ENCODE measurements around the gene FHAD1.
"Not testable (repeated sequence)": the region's sequence is repeated elsewhere in the genome, so short reads cannot be mapped to it uniquely, and the experiment has no call there.

The FHAD1 gene

DNA sequence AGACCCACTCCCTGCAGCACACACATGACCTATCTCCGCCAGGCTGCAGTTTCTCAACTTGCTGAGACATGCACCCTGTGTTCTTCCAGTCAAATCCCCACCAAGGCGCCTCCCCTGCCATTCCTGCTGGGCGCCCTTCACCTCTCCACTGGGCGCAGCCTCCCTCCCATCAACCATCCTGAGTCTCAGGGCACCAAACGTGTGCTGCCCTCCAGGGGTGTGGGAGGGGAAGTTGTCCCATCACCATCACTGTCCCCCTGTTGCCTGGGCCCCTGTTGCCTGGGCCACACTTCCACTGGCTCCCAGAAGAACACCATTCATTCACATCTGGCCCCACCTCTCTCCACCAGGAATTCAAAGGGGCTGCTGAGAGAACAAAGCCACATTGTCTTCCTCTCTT lies 117.7 kb downstream of the FHAD1 start:
- TF ChIP-seq, protein P1, sequence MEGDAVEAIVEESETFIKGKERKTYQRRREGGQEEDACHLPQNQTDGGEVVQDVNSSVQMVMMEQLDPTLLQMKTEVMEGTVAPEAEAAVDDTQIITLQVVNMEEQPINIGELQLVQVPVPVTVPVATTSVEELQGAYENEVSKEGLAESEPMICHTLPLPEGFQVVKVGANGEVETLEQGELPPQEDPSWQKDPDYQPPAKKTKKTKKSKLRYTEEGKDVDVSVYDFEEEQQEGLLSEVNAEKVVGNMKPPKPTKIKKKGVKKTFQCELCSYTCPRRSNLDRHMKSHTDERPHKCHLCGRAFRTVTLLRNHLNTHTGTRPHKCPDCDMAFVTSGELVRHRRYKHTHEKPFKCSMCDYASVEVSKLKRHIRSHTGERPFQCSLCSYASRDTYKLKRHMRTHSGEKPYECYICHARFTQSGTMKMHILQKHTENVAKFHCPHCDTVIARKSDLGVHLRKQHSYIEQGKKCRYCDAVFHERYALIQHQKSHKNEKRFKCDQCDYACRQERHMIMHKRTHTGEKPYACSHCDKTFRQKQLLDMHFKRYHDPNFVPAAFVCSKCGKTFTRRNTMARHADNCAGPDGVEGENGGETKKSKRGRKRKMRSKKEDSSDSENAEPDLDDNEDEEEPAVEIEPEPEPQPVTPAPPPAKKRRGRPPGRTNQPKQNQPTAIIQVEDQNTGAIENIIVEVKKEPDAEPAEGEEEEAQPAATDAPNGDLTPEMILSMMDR (IDR thresholded peaks at IDR 0.05; ENCODE audit: low read depth, low read length, missing control alignments): no peak
- in situ Hi-C loops (cut with HindIII; ENCODE audit: low sequenced_read_pairs): no loop called here
- DNase-seq (ENCODE audit: low read depth): no peak
- no peak overlapping the region for H3K4me3 ChIP-seq (ENCODE audit: low read depth, low read length)

DNA sequence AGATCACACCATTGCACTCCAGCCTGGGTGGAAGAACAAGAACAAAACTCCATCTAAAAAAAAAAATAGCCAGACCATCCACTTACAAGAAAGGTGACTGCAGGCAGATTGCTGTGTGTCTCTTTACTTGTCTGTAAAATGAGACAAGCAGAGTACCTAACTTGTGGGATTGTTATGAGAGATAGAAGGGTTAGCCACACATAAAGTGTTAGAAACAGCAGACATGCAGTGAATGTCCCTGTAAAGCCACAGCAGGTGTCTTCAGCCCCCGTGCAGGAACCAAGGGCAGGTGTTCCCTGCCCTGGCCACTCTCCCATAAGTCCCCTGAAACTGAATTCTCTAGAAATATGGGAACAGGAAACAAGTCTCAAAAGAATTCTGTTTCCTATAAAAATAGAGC lies 121.9 kb downstream of the FHAD1 start:
- in situ Hi-C loops (cut with HindIII; ENCODE audit: low sequenced_read_pairs): no loop called here
- TF ChIP-seq, protein P1 (IDR thresholded peaks at IDR 0.05; ENCODE audit: low read depth, low read length, missing control alignments): no peak

DNA sequence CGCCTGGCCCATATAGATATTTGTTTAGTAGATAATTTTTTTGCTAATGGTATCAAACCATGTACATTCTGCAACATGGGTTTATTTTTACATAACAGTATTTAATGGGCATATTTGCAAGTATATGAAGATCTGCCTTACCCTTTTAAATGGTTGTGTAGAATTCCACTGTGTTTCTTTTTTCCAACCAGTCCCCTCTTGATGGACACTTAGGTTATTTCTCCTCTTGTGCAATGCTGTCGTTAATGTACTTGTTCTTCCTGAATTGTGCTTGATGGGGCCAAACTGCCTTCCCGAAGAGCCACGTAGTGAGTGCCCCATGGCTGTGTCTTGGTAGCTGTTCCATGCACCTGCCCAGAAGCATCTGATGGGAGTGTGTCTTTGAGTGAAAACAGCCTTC lies 123.2 kb downstream of the FHAD1 start:
- in situ Hi-C loops (cut with HindIII; ENCODE audit: low sequenced_read_pairs): no loop called here
- no peak for DNase-seq (ENCODE audit: low read depth)
- H3K4me3 ChIP-seq (ENCODE audit: low read depth, low read length): no peak overlapping the region
- TF ChIP-seq, protein P1 (IDR thresholded peaks at IDR 0.05; ENCODE audit: low read depth, low read length, missing control alignments): no peak

More for the DNA sequence above, 121.9 kb downstream of the FHAD1 start:
- no peak for DNase-seq (ENCODE audit: low read depth)
- no peak overlapping the region for H3K4me3 ChIP-seq (ENCODE audit: low read depth, low read length)

DNA sequence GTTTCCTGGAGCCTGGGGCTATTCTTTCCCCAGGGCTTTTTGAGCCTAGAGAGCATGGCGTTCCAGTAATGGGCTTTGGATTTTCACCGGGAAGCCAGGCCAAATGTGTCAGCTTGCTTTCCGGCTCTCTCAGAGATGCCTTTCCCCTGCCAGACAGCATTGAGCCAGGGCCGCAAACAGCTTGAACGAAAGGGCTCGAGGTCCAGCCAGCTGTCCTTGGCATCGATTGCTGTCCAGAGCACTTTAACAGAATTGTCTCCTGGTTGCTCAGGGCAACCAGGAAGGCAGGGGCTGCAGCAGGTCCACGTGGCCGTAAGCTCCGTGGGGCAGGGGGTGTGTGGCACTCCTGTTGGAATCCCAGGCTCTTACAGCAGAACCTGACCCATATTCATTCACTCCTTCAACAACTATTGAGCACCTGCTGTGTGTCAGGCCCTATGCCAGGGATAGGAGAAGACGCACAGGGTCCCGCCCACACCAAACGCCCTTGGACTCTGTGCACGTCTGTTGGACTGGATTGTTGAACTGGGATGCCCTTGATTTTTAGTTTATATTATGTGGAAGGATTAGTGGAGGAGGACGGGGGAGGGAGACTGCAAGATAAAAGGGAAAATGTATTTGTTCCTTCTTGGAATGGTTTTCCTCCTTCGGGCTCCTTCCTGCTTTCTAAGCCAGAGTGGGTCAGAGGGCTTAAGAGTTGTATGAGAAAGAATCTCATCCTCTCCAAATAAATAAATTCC lies 123.9 kb downstream of the FHAD1 start:
- TF ChIP-seq, protein P1 (IDR thresholded peaks at IDR 0.05; ENCODE audit: low read depth, low read length, missing control alignments): no peak
- H3K4me3 ChIP-seq (ENCODE audit: low read depth, low read length): no peak overlapping the region
- in situ Hi-C loops (cut with HindIII; ENCODE audit: low sequenced_read_pairs): no loop called here
- DNase-seq (ENCODE audit: low read depth): no peak

DNA sequence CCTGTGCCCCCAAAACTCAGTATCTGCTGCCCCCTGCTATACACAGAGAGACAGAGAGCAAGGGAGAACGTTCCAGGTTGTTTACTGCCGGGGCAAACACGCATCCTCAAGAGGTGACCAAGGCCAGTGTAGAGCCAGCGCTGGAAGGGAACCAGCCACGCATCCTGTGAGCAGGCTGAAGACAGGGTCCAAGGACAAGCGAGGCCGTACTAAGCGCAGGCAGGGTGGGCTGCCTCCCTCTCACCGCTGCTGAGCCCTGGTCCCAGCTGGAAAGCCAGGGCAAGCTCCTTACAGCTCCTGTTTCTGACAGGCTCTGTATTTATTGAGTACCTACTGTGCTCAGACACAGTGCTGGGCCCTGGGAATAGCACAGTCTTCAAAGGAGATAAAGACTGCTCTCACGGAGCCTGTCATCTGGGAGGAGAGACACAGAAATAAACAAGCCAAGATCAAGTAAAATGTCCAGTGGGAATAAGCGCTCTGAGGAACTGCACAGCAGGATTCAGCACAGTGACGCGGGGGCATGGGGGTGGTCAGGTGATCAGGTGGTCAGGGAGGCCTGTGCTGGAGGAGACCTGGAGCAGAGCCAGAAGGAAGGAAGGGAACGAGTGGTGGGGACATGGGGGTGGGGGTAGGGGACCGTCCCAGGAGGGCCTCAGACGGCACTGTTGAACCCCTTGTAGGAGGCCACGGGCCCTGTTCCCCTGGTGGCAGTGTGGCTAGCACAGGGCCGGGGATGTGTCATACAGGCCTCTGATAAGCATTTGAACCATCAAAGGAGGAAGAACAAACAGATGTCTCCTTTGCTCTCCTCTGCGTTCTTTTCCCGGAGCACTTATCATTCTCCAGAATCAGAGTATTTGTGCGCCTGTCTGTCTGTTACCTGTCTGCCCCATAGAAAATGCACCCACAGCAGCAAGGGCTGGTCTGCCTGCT lies 124.9 kb downstream of the FHAD1 start:
- TF ChIP-seq, protein P1 (IDR thresholded peaks at IDR 0.05; ENCODE audit: low read depth, low read length, missing control alignments): no peak
- DNase-seq (ENCODE audit: low read depth): no peak
- H3K4me3 ChIP-seq (ENCODE audit: low read depth, low read length): no peak overlapping the region
- in situ Hi-C loops (cut with HindIII; ENCODE audit: low sequenced_read_pairs): no loop called here

DNA sequence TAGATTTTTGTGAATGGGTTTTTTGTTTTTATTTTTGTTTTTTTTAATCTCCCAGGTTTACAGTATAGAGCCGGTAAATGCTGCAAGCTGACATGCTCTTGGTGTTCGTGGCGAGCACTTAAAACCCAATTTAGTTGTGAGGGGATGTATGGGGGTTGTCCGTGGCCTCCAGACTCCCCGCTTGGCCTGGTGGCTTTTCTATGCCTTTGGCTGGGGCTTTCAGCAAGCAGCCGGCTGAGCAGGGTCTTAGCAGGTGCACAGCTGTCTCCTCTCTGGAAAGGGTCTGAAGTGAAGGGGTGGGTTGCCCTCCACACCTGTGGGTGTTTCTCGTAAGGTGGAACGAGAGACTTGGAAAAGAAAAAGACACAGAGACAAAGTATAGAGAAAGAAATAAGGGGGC lies 131.7 kb downstream of the FHAD1 start:
- in situ Hi-C loops (cut with HindIII; ENCODE audit: low sequenced_read_pairs): no loop called here
- DNase-seq (ENCODE audit: low read depth): no peak
- TF ChIP-seq, protein P1 (IDR thresholded peaks at IDR 0.05; ENCODE audit: low read depth, low read length, missing control alignments): no peak
- no peak overlapping the region for H3K4me3 ChIP-seq (ENCODE audit: low read depth, low read length)

DNA sequence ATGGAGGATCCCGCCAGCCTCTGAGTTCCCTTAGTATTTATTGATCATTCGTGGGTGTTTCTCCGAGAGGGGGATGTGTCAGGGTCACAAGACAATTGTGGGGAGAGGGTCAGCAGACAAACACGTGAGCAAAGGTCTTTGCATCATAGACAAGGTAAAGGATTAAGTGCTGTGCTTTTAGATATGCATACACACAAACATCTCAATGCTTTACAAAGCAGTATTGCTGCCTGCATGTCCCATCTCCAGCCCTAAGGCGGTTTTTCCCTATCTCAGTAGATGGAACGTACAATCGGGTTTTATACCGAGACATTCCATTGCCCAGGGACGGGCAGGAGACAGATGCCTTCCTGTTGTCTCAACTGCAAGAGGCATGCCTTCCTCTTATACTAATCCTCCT lies 132.1 kb downstream of the FHAD1 start:
- in situ Hi-C loops (cut with HindIII; ENCODE audit: low sequenced_read_pairs); DNase-seq (ENCODE audit: low read depth); H3K4me3 ChIP-seq (ENCODE audit: low read depth, low read length): not testable (repeated sequence)
